Endothelial cell of umbilical vein (primary cell): ENCODE measurements around the gene LRP5. TPM values are rescaled to one million over a fixed set of nuclear protein-coding genes. Genes with fewer than 3 reads are reported as not detected.

Source experiments
- BruUV-seq: library from RNA; stranded (reverse); fragments of 400-500 nt; replicated peaks from 2 replicates; lab custom pipeline; 2021; lab: Mats Ljungman, UMichigan
- CTCF ChIA-PET: fragments of 300-600, 350-600 bp; sonication (Branson Sonifier 250); formaldehyde crosslinking; loops from one replicate; lab custom pipeline; 2021; ENCODE audit warnings: antibody characterized with exemption, inconsistent platforms; lab: Charles Lee
- POLR2A ChIA-PET: fragments of 300-600, 350-600 bp; sonication (Branson Sonifier 250); formaldehyde crosslinking; loops from one replicate; lab custom pipeline; 2021; ENCODE audit warnings: antibody characterized with exemption, inconsistent platforms; lab: Charles Lee
- DNase-seq: peaks from one replicate; pipeline ENCODE4 v3.0.0-alpha.2; 2011; ENCODE audit warnings: low read depth, low spot score
- FAIRE-seq: peaks from 2 replicates; lab custom pipeline; 2011; peaks lifted over from hg19 to GRCh38; lab: Jason Lieb, UNC
- H2AFZ ChIP-seq: 2 replicates; pipeline ENCODE4 v1.6.0; 2012; ENCODE audit warnings: low read depth, low read length, control low read depth, inconsistent platforms
- H3K27ac ChIP-seq: 2 replicates; pipeline ENCODE4 v1.5.1; 2011; ENCODE audit warnings: low read depth, mild to moderate bottlenecking, control low read depth, low read length, moderate library complexity; ENCODE audit not compliant: insufficient read depth
- H3K27me3 ChIP-seq, 2 experiments: 2 replicates each; pipeline versions ENCODE4 v1.6.0 to v1.6.1; 2011; ENCODE audit warnings: low read length in 2 of 2, mixed read lengths in 1 of 2; ENCODE audit not compliant: control insufficient read depth in 2 of 2, insufficient read depth in 2 of 2
- H3K36me3 ChIP-seq, 2 experiments: 2 replicates in 1 of 2; 3 replicates in 1 of 2; pipeline ENCODE4 v1.5.1; 2011; ENCODE audit warnings: low read length in 2 of 2, mild to moderate bottlenecking in 1 of 2, moderate library complexity in 1 of 2; ENCODE audit not compliant: control insufficient read depth in 2 of 2, insufficient read depth in 2 of 2; ENCODE audit errors: extremely low read depth in 1 of 2
- H3K4me1 ChIP-seq: 3 replicates; pipeline ENCODE4 v1.5.1; 2011; ENCODE audit warnings: mild to moderate bottlenecking, low read length; ENCODE audit not compliant: control insufficient read depth, insufficient read depth; ENCODE audit errors: extremely low read depth
- H3K4me2 ChIP-seq: 2 replicates; pipeline ENCODE4 v1.6.1; 2011; ENCODE audit warnings: low read length, control low read depth, mixed read lengths; ENCODE audit not compliant: insufficient read depth
- H3K4me3 ChIP-seq, 3 experiments: fragments of 200-600 bp in 1 of 3; sonication (generic), shearing (Covaris generic) in 1 of 3; replicated peaks in 1 of 3; 2 replicates each; pipeline ENCODE4 v1.5.1; 2011 to 2016; ENCODE audit warnings: control low read depth in 3 of 3, low read length in 3 of 3, mild to moderate bottlenecking in 2 of 3, inconsistent platforms in 1 of 3, low read depth in 1 of 3, moderate library complexity in 1 of 3; ENCODE audit not compliant: insufficient read depth in 1 of 3
- H3K79me2 ChIP-seq: 2 replicates; pipeline ENCODE4 v1.6.0; 2012; ENCODE audit warnings: low read length, inconsistent platforms; ENCODE audit not compliant: control insufficient read depth, insufficient read depth
- H3K9ac ChIP-seq: replicated peaks from 2 replicates; pipeline ENCODE3; 2011; ENCODE audit warnings: low read length, control low read depth; ENCODE audit not compliant: insufficient read depth; ENCODE audit errors: extremely low read depth
- H3K9me1 ChIP-seq: replicated peaks from 3 replicates; pipeline ENCODE4 v1.6.0; 2011; ENCODE audit warnings: mild to moderate bottlenecking, low read length; ENCODE audit not compliant: control insufficient read depth, insufficient read depth; ENCODE audit errors: extremely low read depth
- H3K9me3 ChIP-seq: replicated peaks from 2 replicates; pipeline ENCODE4 v1.5.1; 2012; ENCODE audit warnings: low read length, inconsistent platforms; ENCODE audit not compliant: control insufficient read depth, insufficient read depth
- H4K20me1 ChIP-seq: replicated peaks from 2 replicates; pipeline ENCODE3; 2011; ENCODE audit warnings: mild to moderate bottlenecking, low read length; ENCODE audit not compliant: control insufficient read depth, insufficient read depth; ENCODE audit errors: extremely low read depth
- EZH2 ChIP-seq: IDR thresholded peaks from 2 replicates; pipeline ENCODE4 v1.6.1; 2012; ENCODE audit warnings: borderline replicate concordance, low read depth, mild to moderate bottlenecking, moderate library complexity, low read length, inconsistent platforms; ENCODE audit not compliant: severe bottlenecking
- FOS ChIP-seq: IDR thresholded peaks from 2 replicates; pipeline ENCODE4 v1.6.1; 2011; ENCODE audit warnings: mild to moderate bottlenecking, low read length, moderate library complexity, borderline replicate concordance; ENCODE audit not compliant: insufficient read depth
- GATA2 ChIP-seq: IDR thresholded peaks from 2 replicates; pipeline ENCODE4 v1.7.0; 2011; ENCODE audit warnings: low read depth, mild to moderate bottlenecking, moderate library complexity, mixed read lengths, low read length; ENCODE audit not compliant: insufficient read length, insufficient read depth
- JUN ChIP-seq: IDR thresholded peaks from 2 replicates; pipeline ENCODE4 v1.6.1; 2011; ENCODE audit warnings: borderline replicate concordance, low read depth; ENCODE audit not compliant: insufficient read length, insufficient read depth
- MYC ChIP-seq: IDR thresholded peaks from one replicate; pipeline ENCODE4 v1.6.1; 2011; ENCODE audit warnings: mild to moderate bottlenecking, low read depth, low read length
- POLR2A ChIP-seq: IDR thresholded peaks from 2 replicates; pipeline ENCODE4 v1.6.1; 2012; ENCODE audit warnings: low read depth, mild to moderate bottlenecking, control low read depth, low read length
- POLR2AphosphoS5 ChIP-seq: IDR thresholded peaks from 2 replicates; pipeline ENCODE4 v1.6.1; 2012; ENCODE audit warnings: low read depth, mild to moderate bottlenecking, control low read depth, low read length, moderate library complexity; ENCODE audit not compliant: insufficient read depth
- dilution Hi-C: fragments of 300-500 bp; cut with MboI; formaldehyde crosslinking; loops from one replicate; pipeline ENCODE4 v1.15.0; 2019; ENCODE audit warnings: low sequenced_read_pairs; ENCODE audit not compliant: extremely low pct_ligation_motif_present
- intact Hi-C: fragments of 100-400 bp; cut with micrococcal nuclease; formaldehyde crosslinking; loops from one replicate; pipeline ENCODE4 v1.10.0; 2022
- polyA plus RNA-seq, 4 experiments: library from polyadenylated mRNA; depleted of rRNA in 3 of 4; stranded (reverse) in 3 of 4; unstranded in 1 of 4; fragments of >200 nt; gene quantifications; 2 replicates each; pipeline versions ENCODE4 v1.2.1 to v1.2.3, GENCODE V29; 2011 to 2012; ENCODE audit warnings: missing spikeins in 1 of 4
- total RNA-seq: library from RNA; stranded (reverse); gene quantifications from 2 replicates; pipeline ENCODE4 v1.2.3, GENCODE V29; 2021
- TF ChIP-seq, protein P1 (sequence below): IDR thresholded peaks from 2 replicates; pipeline ENCODE4 v1.6.1; 2011; ENCODE audit not compliant: insufficient read depth, insufficient read length
- TF ChIP-seq, protein P2 (sequence below), 2 donors: IDR thresholded peaks; 1 replicate in 1 of 2; 2 replicates in 1 of 2; pipeline ENCODE4 v1.5.1; 2011; ENCODE audit warnings: low read length in 2 of 2, mild to moderate bottlenecking in 2 of 2, moderate library complexity in 2 of 2, control low read depth in 1 of 2, inconsistent platforms in 1 of 2, low read depth in 1 of 2; ENCODE audit not compliant: insufficient read depth in 1 of 2; ENCODE audit errors: extremely low read depth in 1 of 2

The LRP5 gene
- total and polyA plus RNA-seq, 2 donors (not counting 3 experiments of a cell fraction or from before 2014, with no cell fraction given): 35.1 to 51.8 TPM

GRCh38 chr11:68497761-68498160, 185.4 kb downstream of the LRP5 start:
- H3K4me1 ChIP-seq: peaks cover 6% of the 10 kb centered on the region
- no peaks in the 10 kb centered on the region for H3K27me3 ChIP-seq
- no peak for TF ChIP-seq POLR2A
- TF ChIP-seq EZH2: no peak
- no peak for TF ChIP-seq JUN
- no peak for TF ChIP-seq GATA2
- TF ChIP-seq, protein P1, sequence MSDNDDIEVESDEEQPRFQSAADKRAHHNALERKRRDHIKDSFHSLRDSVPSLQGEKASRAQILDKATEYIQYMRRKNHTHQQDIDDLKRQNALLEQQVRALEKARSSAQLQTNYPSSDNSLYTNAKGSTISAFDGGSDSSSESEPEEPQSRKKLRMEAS: no peak
- no peak for TF ChIP-seq MYC
- TF ChIP-seq FOS: no peak
- TF ChIP-seq POLR2AphosphoS5: no peak
- TF ChIP-seq, protein P2, sequence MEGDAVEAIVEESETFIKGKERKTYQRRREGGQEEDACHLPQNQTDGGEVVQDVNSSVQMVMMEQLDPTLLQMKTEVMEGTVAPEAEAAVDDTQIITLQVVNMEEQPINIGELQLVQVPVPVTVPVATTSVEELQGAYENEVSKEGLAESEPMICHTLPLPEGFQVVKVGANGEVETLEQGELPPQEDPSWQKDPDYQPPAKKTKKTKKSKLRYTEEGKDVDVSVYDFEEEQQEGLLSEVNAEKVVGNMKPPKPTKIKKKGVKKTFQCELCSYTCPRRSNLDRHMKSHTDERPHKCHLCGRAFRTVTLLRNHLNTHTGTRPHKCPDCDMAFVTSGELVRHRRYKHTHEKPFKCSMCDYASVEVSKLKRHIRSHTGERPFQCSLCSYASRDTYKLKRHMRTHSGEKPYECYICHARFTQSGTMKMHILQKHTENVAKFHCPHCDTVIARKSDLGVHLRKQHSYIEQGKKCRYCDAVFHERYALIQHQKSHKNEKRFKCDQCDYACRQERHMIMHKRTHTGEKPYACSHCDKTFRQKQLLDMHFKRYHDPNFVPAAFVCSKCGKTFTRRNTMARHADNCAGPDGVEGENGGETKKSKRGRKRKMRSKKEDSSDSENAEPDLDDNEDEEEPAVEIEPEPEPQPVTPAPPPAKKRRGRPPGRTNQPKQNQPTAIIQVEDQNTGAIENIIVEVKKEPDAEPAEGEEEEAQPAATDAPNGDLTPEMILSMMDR (IDR thresholded peaks at IDR 0.05; ENCODE audit: extremely low read depth in 1 of 2, insufficient read depth in 1 of 2, low read depth in 1 of 2, low read length in 2 of 2): no peak
- peaks cover 94% of the 10 kb centered on the region for H3K79me2 ChIP-seq
- H3K27ac ChIP-seq: no peak overlapping the region
- H3K36me3 ChIP-seq: no peaks in the 10 kb centered on the region
- FAIRE-seq (no peak), DNase-seq (no peak)
- POLR2A ChIA-PET: no interaction called here
- dilution Hi-C loops (no loop called here), intact Hi-C loops (no loop called here)
- no TSS peak for BruUV-seq
- peaks cover 20% of the 10 kb centered on the region for H4K20me1 ChIP-seq
- H2AFZ ChIP-seq: no peak overlapping the region
- H3K4me3 ChIP-seq: no peak overlapping the region
- CTCF ChIA-PET: interaction anchor here (0.8 kb wide), 1 partner anchor 12 kb away, joined by 3 read pairs; no protein-coding TSS in a partner anchor
- H3K9me1 ChIP-seq: no peaks in the 10 kb centered on the region
- no peak overlapping the region for H3K4me2 ChIP-seq
- H3K9ac ChIP-seq: no peak overlapping the region
- no peaks in the 10 kb centered on the region for H3K9me3 ChIP-seq
